ENCODE results near the gene C2orf68. TPM values are rescaled to one million over a fixed set of nuclear protein-coding genes. Genes with fewer than 3 reads are reported as not detected.
A peak's percentile ranks its signal among the peaks of the same experiment; 100 is the strongest.
"Not testable (repeated sequence)": the region's sequence is repeated elsewhere in the genome, so short reads cannot be mapped to it uniquely, and the experiment has no call there.

C2orf68 gene
- 26.5 and 31.4 TPM in 2 replicates for total RNA-seq (2014; rRNA removed; shearing (Covaris generic))
- polyA plus RNA-seq (2015; cell fraction: cytosol; rRNA removed) = 18.8 and 20.6 TPM in 2 replicates
- polyA plus RNA-seq (2015; cell fraction: nucleus; rRNA removed) = 26.0 and 51.3 TPM in 2 replicates

- DNase-seq (ENCODE audit: low read depth) = peak; percentile 84
Measured at GRCh38 chr2:85611705-85612587, at the start of gene C2orf68. Gene C2orf68 (minus strand): TSS chr2:85612066. CDS start chr2:85611984, 82 bp downstream.

- DNase-seq (ENCODE audit: low read depth) = no peak
Measured at GRCh38 chr2:85661139-85661858, 49.4 kb upstream of the C2orf68 start.

- no peak for DNase-seq (ENCODE audit: low read depth)
Measured at GRCh38 chr2:85660725-85661124, 48.9 kb upstream of the C2orf68 start.

GRCh38 chr2:85660301-85660700 lies 48.4 kb upstream of the C2orf68 start:
- DNase-seq (ENCODE audit: low read depth) = not testable (repeated sequence)

- DNase-seq (ENCODE audit: low read depth) = no peak
Measured at GRCh38 chr2:85659324-85659981, 47.6 kb upstream of the C2orf68 start.

- not testable (repeated sequence) for DNase-seq (ENCODE audit: low read depth)
Measured at GRCh38 chr2:85657399-85657798, 45.5 kb upstream of the C2orf68 start.

- DNase-seq (ENCODE audit: low read depth) = no peak
Measured at GRCh38 chr2:85656468-85656867, 44.6 kb upstream of the C2orf68 start.

- DNase-seq (ENCODE audit: low read depth) = no peak
Measured at GRCh38 chr2:85655961-85656417, 44.1 kb upstream of the C2orf68 start.

GRCh38 chr2:85653996-85654395 lies 42.1 kb upstream of the C2orf68 start:
- no peak for DNase-seq (ENCODE audit: low read depth)

GRCh38 chr2:85652056-85652455 lies 40.2 kb upstream of the C2orf68 start:
- no peak for DNase-seq (ENCODE audit: low read depth)

GRCh38 chr2:85651097-85651496 lies 39.2 kb upstream of the C2orf68 start:
- DNase-seq (ENCODE audit: low read depth) = no peak

GRCh38 chr2:85650456-85650855 lies 38.6 kb upstream of the C2orf68 start:
- DNase-seq (ENCODE audit: low read depth) = no peak

- DNase-seq (ENCODE audit: low read depth) = no peak
Measured at GRCh38 chr2:85649201-85650190, 37.6 kb upstream of the C2orf68 start.

GRCh38 chr2:85648619-85649018 lies 36.8 kb upstream of the C2orf68 start:
- DNase-seq (ENCODE audit: low read depth) = peak; percentile 28

- DNase-seq (ENCODE audit: low read depth) = no peak
Measured at GRCh38 chr2:85647823-85648526, 36.1 kb upstream of the C2orf68 start.

GRCh38 chr2:85646166-85646565 lies 34.3 kb upstream of the C2orf68 start:
- no peak for DNase-seq (ENCODE audit: low read depth)

GRCh38 chr2:85644909-85645308 lies 33.0 kb upstream of the C2orf68 start:
- no peak for DNase-seq (ENCODE audit: low read depth)

GRCh38 chr2:85642725-85643124 lies 30.9 kb upstream of the C2orf68 start:
- no peak for DNase-seq (ENCODE audit: low read depth)

GRCh38 chr2:85635636-85636035 lies 23.8 kb upstream of the C2orf68 start:
- no peak for DNase-seq (ENCODE audit: low read depth)

GRCh38 chr2:85635011-85635410 lies 23.1 kb upstream of the C2orf68 start:
- DNase-seq (ENCODE audit: low read depth) = no peak

Measured in HT1080 (cell line).